NCI-H2107 (cell line): ENCODE measurements around the gene JARID2.

Experiments
- DNase-seq: peaks from one replicate; lab custom pipeline; 2025; lab: John Stamatoyannopoulos, UW

JARID2 gene

GRCh38 chr6:15336900-15337560 lies 91.2 kb downstream of the JARID2 start:
- DNase-seq = no peak

- no peak for DNase-seq
These were observed 91.7 kb downstream of the JARID2 start for GRCh38 chr6:15337582-15337981.

- DNase-seq = no peak
These were observed 92.6 kb downstream of the JARID2 start for GRCh38 chr6:15338476-15338875.

GRCh38 chr6:15339081-15339480 lies 93.2 kb downstream of the JARID2 start:
- no peak for DNase-seq

GRCh38 chr6:15340105-15340601 lies 94.3 kb downstream of the JARID2 start:
- no peak for DNase-seq

GRCh38 chr6:15340775-15341174 lies 94.9 kb downstream of the JARID2 start:
- no peak for DNase-seq

GRCh38 chr6:15341311-15342001 lies 95.6 kb downstream of the JARID2 start:
- DNase-seq = no peak

GRCh38 chr6:15342114-15342513 lies 96.2 kb downstream of the JARID2 start:
- DNase-seq = no peak

- no peak for DNase-seq
These were observed 97.8 kb downstream of the JARID2 start for GRCh38 chr6:15343490-15344191.

GRCh38 chr6:15344192-15344519 lies 98.3 kb downstream of the JARID2 start:
- DNase-seq = no peak

- no peak for DNase-seq
These were observed 99.0 kb downstream of the JARID2 start for GRCh38 chr6:15344831-15345230.

- DNase-seq = no peak
These were observed 100.4 kb downstream of the JARID2 start for GRCh38 chr6:15346315-15346714.

GRCh38 chr6:15348528-15348927 lies 102.7 kb downstream of the JARID2 start:
- no peak for DNase-seq

GRCh38 chr6:15349379-15349778 lies 103.5 kb downstream of the JARID2 start:
- no peak for DNase-seq

- DNase-seq = no peak
These were observed 104.7 kb downstream of the JARID2 start for GRCh38 chr6:15350386-15351083.

GRCh38 chr6:15351631-15352030 lies 105.8 kb downstream of the JARID2 start:
- DNase-seq = no peak

- no peak for DNase-seq
These were observed 106.4 kb downstream of the JARID2 start for GRCh38 chr6:15352220-15352619.

- no peak for DNase-seq
These were observed 107.0 kb downstream of the JARID2 start for GRCh38 chr6:15352845-15353244.

- DNase-seq = no peak
These were observed 109.8 kb downstream of the JARID2 start for GRCh38 chr6:15355683-15356099.

- no peak for DNase-seq
These were observed 110.3 kb downstream of the JARID2 start for GRCh38 chr6:15356179-15356578.

- DNase-seq = no peak
These were observed 111.1 kb downstream of the JARID2 start for GRCh38 chr6:15356937-15357336.

- DNase-seq = no peak
These were observed 111.9 kb downstream of the JARID2 start for GRCh38 chr6:15357782-15358181.
